HG03571 (cell line): ENCODE data around the gene RNF26.
"Not testable (repeated sequence)": the region's sequence is repeated elsewhere in the genome, so short reads cannot be mapped to it uniquely, and the experiment has no call there.

ENCODE experiments used
- ATAC-seq: cut with Tn5 transposase; IDR thresholded peaks from one replicate; pipeline ENCODE4 v1.9.1; 2021; ENCODE audit not compliant: unreplicated experiment

Gene RNF26

GRCh38 chr11:119381181-119381988 is 47.1 kb downstream of the RNF26 start, which contains the start of gene USP2:
TSS of gene USP2 (minus strand) at chr11:119381690. CDS start at chr11:119373480, 8,210 bp downstream.
- ATAC-seq = peak; percentile 98

- ATAC-seq = no peak
These were observed 47.8 kb downstream of the RNF26 start for GRCh38 chr11:119382101-119382500.

GRCh38 chr11:119382513-119382912 is 48.2 kb downstream of the RNF26 start:
- not testable (repeated sequence) for ATAC-seq

GRCh38 chr11:119384332-119384731 is 50.0 kb downstream of the RNF26 start:
- no peak for ATAC-seq
